ENCODE results near the gene FOXG1.

- TF ChIP-seq, protein P1, sequence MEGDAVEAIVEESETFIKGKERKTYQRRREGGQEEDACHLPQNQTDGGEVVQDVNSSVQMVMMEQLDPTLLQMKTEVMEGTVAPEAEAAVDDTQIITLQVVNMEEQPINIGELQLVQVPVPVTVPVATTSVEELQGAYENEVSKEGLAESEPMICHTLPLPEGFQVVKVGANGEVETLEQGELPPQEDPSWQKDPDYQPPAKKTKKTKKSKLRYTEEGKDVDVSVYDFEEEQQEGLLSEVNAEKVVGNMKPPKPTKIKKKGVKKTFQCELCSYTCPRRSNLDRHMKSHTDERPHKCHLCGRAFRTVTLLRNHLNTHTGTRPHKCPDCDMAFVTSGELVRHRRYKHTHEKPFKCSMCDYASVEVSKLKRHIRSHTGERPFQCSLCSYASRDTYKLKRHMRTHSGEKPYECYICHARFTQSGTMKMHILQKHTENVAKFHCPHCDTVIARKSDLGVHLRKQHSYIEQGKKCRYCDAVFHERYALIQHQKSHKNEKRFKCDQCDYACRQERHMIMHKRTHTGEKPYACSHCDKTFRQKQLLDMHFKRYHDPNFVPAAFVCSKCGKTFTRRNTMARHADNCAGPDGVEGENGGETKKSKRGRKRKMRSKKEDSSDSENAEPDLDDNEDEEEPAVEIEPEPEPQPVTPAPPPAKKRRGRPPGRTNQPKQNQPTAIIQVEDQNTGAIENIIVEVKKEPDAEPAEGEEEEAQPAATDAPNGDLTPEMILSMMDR (IDR thresholded peaks at IDR 0.05; ENCODE audit: extremely low read depth in 1 of 2, insufficient read depth in 1 of 2, low read depth in 1 of 2, low read length in 2 of 2) = no peak
- TF ChIP-seq POLR2A (IDR thresholded peaks at IDR 0.05; ENCODE audit: low read depth, low read length) (no peak), MAX (IDR thresholded peaks at IDR 0.05; ENCODE audit: insufficient read depth, insufficient read length) (no peak), POLR2AphosphoS5 (IDR thresholded peaks at IDR 0.05; ENCODE audit: insufficient read depth, low read depth, low read length) (no peak), MYC (IDR thresholded peaks at IDR 0.05; ENCODE audit: low read depth, low read length) (no peak), EZH2 (IDR thresholded peaks at IDR 0.05; ENCODE audit: borderline replicate concordance, low read depth, low read length, severe bottlenecking) (peak; percentile 76), JUN (IDR thresholded peaks at IDR 0.05; ENCODE audit: borderline replicate concordance, insufficient read depth, insufficient read length, low read depth) (no peak), FOS (IDR thresholded peaks at IDR 0.05; ENCODE audit: borderline replicate concordance, insufficient read depth, low read length) (no peak), GATA2 (IDR thresholded peaks at IDR 0.05; ENCODE audit: insufficient read depth, insufficient read length, low read depth, low read length) (no peak)
Observed at GRCh38 chr14:28765169-28765830, 1.3 kb upstream of the FOXG1 start.

All from endothelial cell of umbilical vein (primary cell).